HG02840 (cell line): Measurements from ENCODE around the gene SOS1.
A peak's percentile ranks its signal among the peaks of the same experiment; 100 is the strongest.
"Not testable (repeated sequence)": the region's sequence is repeated elsewhere in the genome, so short reads cannot be mapped to it uniquely, and the experiment has no call there.

Experiments used
- ATAC-seq: cut with Tn5 transposase; IDR thresholded peaks from one replicate; pipeline ENCODE4 v1.9.1; 2021; ENCODE audit warnings: mild to moderate bottlenecking, moderate library complexity, moderate number of reproducible peaks; ENCODE audit not compliant: unreplicated experiment, low FRiP score

The SOS1 gene

DNA sequence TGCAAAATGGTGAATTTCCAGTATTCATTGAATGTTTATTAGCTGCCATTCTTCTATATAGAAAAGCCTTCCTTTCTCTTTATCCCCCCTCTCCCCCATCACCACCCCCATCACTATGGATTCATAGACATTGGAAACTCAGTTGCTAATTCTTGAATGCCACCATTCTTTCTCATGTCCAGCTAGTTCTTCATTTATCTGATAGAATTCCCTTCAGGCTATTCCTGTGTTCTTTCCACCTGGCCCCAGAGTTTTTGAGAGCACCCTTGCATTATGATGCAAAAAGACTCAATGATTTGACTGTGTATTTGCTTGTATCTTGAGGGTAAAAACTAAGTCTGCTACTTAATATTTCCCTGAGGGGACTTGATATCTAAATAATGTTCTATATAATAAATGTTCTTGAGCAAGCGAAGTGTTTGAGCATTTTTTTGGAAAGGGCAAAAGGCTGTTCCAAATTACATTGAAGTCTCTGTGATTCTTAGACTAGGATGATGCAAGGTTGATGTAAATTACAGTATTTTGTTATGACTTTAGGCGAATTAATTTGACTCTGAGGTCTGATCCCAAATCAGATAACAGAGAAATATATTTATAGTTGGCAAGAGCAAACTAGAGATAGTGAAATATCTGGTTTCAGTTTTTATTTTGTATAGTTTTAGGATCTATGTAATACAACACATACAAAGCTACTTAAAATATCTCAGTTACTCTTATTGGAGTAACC, 18.8 kb upstream of the SOS1 start:
- ATAC-seq: no peak

DNA sequence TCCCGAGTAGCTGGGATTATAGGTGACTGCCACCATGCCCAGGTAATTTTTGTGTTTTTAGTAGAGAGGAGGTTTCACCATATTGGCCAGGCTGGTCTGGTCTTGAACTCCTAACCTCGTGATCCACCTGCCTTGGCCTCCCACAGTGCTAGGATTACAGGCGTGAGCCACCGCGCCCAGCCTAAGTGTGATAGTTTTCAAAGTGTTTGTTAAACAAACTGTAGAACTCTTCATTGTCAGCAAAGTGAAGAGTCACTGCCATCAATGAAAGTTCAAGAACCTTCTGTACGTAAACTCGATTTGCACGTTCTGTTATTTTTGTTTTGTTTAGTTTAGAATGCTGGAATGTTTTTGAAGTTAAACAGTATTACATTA, 18.0 kb upstream of the SOS1 start:
- no peak for ATAC-seq

GRCh38 chr2:39138187-39138836, 17.5 kb upstream of the SOS1 start:
- not testable (repeated sequence) for ATAC-seq

DNA sequence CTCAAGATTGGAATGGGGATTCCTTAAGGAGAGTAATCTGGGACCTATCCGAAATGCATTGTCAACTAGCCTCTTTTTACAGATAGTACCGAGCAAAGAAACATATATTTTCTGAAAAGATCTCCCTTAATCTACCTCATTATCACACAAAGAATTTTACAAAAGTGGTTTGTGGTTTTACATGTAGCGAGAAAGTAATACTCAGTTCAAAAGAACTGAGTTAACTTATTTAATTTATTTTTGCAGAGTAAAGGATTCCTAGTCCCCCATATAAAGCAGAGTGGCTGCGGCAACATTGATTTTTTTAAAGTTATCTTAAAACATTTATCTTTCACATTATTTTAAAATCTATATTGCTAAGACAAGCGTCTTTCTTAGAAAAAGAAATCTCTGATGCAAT, 15.9 kb upstream of the SOS1 start:
- ATAC-seq: no peak

DNA sequence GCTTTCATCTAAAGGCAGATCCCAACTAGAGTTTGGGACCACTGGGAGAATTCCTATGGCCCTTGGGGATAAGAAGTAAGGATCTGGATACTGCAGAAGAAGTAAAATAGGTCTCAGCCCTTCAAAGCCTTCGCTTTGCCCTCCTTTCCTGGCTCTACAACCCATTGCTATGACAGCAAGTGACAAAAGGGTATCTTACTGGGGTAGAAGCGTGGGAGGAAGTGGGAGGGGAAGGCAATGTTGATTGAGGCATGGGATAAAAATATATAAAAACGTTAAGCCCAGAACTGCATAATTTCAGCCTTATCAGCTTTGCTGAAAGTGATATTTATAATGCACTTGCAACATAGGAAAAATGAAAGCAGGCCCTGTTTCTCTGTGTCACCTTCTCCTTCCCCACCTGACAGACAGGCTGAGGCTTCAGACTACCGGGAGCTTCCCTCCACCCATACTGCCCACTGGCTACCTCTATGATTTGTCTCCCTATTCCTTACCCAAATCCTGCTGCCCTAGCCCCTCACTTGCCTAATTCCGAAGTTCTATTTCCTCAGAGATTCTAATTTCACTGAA, 14.9 kb upstream of the SOS1 start:
- ATAC-seq: no peak

DNA sequence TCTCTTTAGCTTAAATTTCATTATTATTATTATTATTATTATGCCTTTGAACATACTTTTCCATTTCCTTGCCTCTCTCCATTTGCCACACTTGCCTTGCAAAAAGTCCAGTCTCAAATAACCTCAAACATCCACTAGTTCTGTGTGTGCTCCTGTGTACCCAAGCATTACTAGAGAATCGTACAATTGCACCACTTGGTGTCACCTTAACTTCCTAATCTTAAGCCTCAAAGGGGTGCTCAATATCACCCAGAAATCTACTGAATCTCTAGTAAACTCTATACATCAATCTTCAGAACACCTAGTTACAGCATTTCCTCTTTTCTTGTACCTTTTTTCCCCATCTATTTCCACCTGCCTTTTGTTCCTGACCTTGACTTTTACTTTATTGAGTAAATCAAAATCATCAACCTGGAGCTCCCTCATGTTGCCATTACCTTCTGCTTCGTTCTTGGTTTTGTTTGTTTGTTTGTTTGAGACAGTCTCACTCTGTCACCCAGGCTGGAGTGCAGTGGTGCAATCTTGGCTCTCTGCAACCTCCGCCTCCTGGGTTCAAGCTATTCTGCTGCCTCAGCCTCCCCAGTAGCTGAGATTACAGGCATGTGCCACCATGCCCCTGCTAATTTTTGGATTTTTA, 12.5 kb upstream of the SOS1 start:
- no peak for ATAC-seq

- ATAC-seq: peak; percentile 48
These were observed 8.1 kb upstream of the SOS1 start for GRCh38 chr2:39128919-39129391.

DNA sequence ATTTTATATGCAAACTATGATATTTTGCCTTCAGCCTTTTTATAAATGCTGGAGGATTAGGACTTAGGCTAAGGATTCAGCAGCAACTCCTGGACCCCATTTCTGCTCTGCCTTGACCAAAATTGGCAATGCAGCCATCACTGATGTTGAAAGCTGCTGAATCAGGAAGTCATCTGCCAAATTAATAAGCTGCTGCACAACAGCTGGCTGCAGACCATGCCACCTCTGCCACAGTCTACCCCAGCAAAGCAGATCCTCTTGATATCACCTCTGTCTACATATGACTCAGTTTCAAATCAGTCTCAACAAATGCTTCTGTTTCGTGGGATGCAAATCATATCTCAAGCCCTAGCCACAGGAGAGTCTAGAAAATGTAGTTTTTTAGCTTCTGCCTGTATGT, 7.1 kb upstream of the SOS1 start:
- ATAC-seq: peak; percentile 32

DNA sequence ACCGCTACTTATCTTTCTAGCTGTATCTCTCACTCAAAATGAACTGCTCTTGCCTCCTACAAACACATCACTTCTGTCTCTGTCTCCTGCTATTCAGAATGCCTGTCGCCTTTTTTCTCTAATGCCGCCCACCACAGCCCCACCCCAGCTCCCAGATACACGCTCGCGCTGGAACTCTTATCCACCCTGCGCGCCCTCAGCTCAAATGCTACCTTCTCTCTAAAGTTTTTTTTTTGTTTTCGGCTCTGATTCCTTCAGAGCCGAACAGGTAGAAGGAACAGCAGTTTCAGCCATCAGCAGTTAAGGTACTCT, 3.9 kb upstream of the SOS1 start:
- no peak for ATAC-seq

DNA sequence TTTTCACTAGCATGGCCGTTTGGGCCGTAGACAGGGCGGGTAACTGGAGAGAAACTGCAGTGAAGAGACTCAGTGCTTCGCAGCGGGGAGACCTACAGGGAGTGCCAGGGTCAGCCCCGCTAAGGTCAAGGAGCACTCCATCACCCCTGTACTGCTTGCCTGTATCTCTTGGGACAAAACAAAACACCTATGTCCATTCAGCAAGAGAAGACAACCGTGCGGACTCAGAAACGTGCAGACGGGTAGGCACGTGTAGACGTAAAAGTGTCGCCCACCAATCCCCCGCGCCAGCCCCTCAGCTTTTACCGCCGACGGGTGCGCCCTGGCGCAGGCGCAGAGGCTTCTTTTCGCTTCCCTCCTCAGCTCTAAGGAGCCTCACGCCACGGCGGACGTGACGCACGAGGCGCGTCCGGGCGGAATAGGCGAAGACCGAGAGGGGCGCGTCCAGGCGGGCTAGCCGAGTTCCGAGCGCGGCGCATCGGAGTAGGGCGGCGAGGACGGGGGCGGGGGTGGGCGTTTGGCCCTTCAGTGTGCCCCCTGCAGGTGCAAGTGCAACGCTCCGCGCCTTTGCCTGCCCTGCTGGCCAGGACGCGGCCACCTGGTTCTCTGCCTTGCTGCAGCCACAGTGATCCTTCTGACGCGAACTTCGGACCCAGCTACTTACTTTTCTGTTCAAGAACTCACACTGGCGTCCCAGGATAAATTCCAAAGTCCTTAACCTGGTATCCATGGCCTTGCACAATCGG, 3.3 kb upstream of the SOS1 start:
- ATAC-seq: peak; percentile 60

GRCh38 chr2:39123436-39123999, 2.7 kb upstream of the SOS1 start:
- no peak for ATAC-seq

- no peak for ATAC-seq
These were observed 742 bp upstream of the SOS1 start for GRCh38 chr2:39121523-39122063.

DNA sequence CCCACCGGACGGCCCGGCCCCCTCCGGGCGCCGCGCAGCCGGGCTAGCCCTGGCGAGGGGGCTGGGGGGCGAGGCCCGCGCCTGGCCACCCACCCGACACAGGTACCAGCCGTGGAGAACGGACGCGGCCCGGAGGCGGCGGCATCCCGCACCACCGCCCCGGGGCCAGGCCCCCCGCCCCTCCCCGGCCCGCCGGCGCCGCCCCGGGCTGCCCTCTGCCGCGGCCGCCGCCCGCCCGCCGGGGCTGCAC, 405 bp downstream of the SOS1 start:
- peak; percentile 28 for ATAC-seq

DNA sequence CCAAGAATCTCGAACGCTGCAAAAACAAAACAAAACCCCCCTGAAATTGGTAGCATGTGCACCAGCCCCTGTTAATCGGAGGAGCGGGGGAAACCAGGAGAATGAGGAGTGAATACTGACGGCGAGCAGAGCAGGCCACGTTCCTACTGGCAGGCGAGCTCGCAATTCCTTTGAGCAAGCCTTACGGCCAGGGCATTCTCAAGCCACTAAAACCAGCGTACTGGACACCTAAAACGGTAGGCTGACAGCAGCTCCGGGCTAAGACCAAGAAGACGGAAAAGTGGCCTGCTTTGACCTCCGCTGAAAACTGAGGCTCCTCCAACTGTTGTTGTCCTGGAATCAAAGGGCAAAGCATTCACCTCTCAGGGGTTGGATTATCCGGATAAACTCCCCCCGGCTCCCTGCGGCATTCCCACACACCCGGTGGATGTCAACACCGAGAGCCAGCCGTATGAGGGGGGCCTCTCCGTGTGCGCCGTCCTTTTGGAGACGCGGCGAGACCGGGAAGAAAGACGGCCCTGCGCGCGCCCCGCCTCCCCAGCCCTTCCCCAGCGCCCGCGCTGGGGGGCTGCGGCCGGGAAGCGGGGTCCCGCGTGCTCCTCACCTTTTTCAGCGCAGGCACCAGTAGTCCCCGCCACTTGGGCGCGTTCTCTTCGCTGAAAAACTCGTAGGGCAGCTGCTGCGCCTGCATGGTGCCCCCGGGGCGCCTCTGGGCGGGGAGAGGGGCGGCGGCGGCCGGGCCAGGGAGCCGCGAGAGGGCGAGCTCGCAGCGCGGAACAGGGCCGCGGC, 925 bp downstream of the SOS1 start:
- ATAC-seq: peak; percentile 29

DNA sequence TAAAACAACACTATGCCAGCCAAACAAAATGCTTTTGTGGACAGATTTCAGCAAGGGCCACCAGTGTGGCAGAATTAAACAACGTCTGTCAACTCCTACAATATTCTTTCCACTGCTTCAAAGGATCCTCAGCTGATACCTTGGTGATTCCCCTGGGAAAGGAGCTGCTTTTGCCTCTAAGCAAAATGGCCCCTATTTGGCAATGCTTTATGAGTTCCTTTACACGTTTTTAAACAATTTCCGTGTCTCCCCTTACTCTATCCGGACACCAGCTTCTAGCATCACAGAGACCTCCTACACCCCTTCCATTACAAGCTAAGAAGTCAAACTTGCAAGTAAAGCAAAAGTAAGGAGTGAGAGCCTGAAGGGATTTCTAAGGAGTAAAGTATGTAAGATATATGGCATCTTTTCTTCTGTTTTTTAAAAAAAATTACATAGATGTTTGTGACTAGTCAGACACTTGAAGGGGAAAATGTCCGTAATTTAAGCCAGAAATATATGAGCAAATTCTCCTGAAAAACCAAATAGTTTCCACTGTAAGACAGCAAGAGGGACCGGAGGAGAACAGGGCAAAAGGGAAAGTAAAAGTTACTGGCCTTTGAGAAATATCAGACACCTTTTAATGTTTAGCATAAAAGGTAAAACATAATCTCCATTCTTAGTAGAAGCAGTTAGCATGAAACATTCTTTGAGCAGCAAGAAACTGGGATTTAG, 1.9 kb downstream of the SOS1 start:
- no peak for ATAC-seq

- ATAC-seq: no peak
These were observed 5.3 kb downstream of the SOS1 start for GRCh38 chr2:39115556-39115955.

- ATAC-seq: no peak
These were observed 6.1 kb downstream of the SOS1 start for GRCh38 chr2:39114771-39115170.

DNA sequence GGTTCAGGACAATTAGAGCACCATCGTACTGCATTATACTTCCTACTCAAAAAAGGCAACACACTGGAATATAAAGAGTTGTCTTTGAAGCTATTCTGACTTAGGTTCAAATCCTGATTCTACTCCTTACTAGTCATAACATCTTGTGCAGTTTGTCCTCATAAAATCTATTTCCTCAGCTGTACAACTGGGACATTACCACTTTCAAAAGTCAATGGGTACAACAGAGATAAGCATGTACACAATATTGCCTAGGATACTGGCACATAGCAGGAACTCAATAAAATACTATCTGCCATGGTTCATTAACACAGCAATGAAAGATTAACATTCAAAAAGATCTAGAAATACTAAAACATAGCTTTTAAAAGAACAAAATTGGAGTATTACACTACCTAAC, 11.3 kb downstream of the SOS1 start:
- no peak for ATAC-seq

DNA sequence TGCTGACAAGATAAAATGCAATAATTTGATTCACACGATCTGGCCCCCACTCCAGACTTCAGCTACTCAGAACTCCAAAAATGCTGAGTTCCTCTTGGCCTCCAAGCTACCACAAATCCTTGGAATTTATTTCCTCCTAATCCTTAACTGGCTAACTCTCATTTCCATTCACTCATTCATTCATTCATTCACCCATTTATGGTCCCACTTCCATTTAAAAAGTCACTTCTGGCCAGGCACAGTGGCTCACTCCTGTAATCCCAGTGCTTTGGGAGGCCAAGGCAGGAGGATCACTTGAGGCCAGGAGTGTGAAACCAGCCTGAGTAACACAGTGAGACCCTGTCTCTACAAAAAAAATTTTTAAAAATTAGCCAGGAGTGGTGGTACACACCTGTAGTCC, 12.5 kb downstream of the SOS1 start:
- ATAC-seq: no peak
